Measurements from ENCODE around the gene NDFIP2. TPM values are rescaled to one million over a fixed set of nuclear protein-coding genes. Genes with fewer than 3 reads are reported as not detected.

NDFIP2 gene
- total RNA-seq, 1 experiment from 2014 or later, result 48.4 TPM

- Histone ChIP-seq H4K20me1 (ENCODE audit: insufficient read depth) (peaks cover 4% of the 10 kb centered on the region; the same call in 1 of the 2 replicates), H3K4me2 (peak overlapping the region; percentile 81), H3K4me3 (peak overlapping the region; percentile 91), H3K4me1 (replicated peaks; ENCODE audit: insufficient read depth) (peaks cover 50% of the 10 kb centered on the region), H3K9me3 (ENCODE audit: insufficient read depth, low read depth) (no peaks in the 10 kb centered on the region), H3K9me2 (ENCODE audit: insufficient read depth) (no peaks in the 10 kb centered on the region), H3K27me3 (ENCODE audit: insufficient read depth, low read depth) (no peaks in the 10 kb centered on the region), H2AFZ (peak overlapping the region; percentile 84), H3K36me3 (ENCODE audit: low read depth) (peaks cover 3% of the 10 kb centered on the region; the same call in 1 of the 2 replicates), H3F3A (ENCODE audit: insufficient read depth, low read depth) (peaks cover 38% of the 10 kb centered on the region), H3K27ac (peak overlapping the region; percentile 81), H3K79me2 (ENCODE audit: low read depth) (peaks cover 47% of the 10 kb centered on the region)
- intact Hi-C loops (cut with micrococcal nuclease; ENCODE audit: unreplicated experiment), result loop anchor here (5.0 kb wide), 2 partner anchors 59 to 74 kb away; partner anchors contain the start of gene RBM26
- BruUV-seq (replicated peaks), result no TSS peak
- no peak for TF ChIP-seq CTCF (conservative IDR thresholded peaks at IDR 0.05)
- no peak for TF ChIP-seq EZH2 (IDR thresholded peaks at IDR 0.05; ENCODE audit: low read depth)
- POLR2A ChIA-PET (ENCODE audit: unreplicated experiment), result interaction anchor here (0.6 to 1.4 kb wide), 3 partner anchors 58 to 1960 kb away, joined by 3 to 8 read pairs (median 4); no protein-coding TSS in a partner anchor
- CTCF ChIA-PET, result interaction anchor here (0.5 to 1.0 kb wide), 2 partner anchors 11 to 22 kb away, joined by 3 read pairs; no protein-coding TSS in a partner anchor
- DNase-seq, result peak; percentile 27 to 38
Observed at GRCh38 chr13:79481685-79482052, 714 bp downstream of the NDFIP2 start.

GRCh38 chr13:79482281-79482970, 1.5 kb downstream of the NDFIP2 start:
- Histone ChIP-seq H2AFZ (0 out of 2 replicates have a peak overlapping the region, but pooled peaks have one; percentile 84), H3K4me1 (replicated peaks; ENCODE audit: insufficient read depth) (peaks cover 55% of the 10 kb centered on the region), H3K27ac (peak overlapping the region; percentile 81), H3K27me3 (ENCODE audit: insufficient read depth, low read depth) (no peaks in the 10 kb centered on the region), H3K79me2 (ENCODE audit: low read depth) (peaks cover 55% of the 10 kb centered on the region), H4K20me1 (ENCODE audit: insufficient read depth) (peaks cover 4% of the 10 kb centered on the region; the same call in 1 of the 2 replicates), H3F3A (ENCODE audit: insufficient read depth, low read depth) (peaks cover 38% of the 10 kb centered on the region), H3K4me2 (peak overlapping the region; percentile 81), H3K9me3 (ENCODE audit: insufficient read depth, low read depth) (no peaks in the 10 kb centered on the region), H3K36me3 (ENCODE audit: low read depth) (peaks cover 5% of the 10 kb centered on the region; the same call in 1 of the 2 replicates), H3K4me3 (peak overlapping the region; percentile 91), H3K9me2 (ENCODE audit: insufficient read depth) (no peaks in the 10 kb centered on the region)
- ChIA-PET CTCF (interaction anchor here (0.6 kb wide), 1 partner anchor 66 kb away, joined by 3 read pairs; no protein-coding TSS in a partner anchor), POLR2A (ENCODE audit: unreplicated experiment) (interaction anchor here (0.6 kb wide), 1 partner anchor 677 kb away, joined by 4 read pairs; no protein-coding TSS in a partner anchor)
- no peak for TF ChIP-seq EZH2 (IDR thresholded peaks at IDR 0.05; ENCODE audit: low read depth)
- TF ChIP-seq CTCF (conservative IDR thresholded peaks at IDR 0.05), result no peak
- BruUV-seq (replicated peaks), result no TSS peak
- no peak for DNase-seq
- intact Hi-C loops (cut with micrococcal nuclease; ENCODE audit: unreplicated experiment), result loop anchor here (5.0 kb wide), 2 partner anchors 60 to 75 kb away; partner anchors contain the start of gene RBM26

DNA sequence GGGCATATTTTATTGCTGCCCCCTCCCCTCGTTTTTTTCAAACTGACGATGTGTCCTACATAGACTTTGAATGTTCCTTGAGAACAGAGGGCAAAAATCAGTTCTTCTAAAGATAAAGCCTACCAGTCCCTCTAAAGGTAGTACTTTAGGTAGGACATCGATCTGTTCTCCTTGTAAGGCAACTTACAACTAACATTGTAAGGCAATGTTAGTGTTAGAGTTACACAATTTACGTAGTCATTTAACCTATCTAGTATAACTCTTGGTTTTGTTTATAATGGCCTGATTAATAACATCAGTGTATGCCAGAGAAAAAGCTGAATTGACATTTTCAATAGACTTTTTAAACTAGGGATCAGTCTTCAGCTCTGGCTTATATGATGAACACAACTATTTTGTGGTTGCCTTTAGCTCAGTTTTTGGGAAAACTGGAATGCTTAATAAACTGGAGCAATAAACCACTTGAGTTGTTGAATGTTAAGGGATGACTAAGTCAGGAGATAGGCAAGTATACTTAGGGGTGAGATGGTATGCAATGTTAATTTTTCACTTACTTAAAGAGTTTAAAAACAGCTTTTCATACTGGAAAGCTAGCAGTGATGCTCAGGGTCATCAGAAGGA, 2.2 kb downstream of the NDFIP2 start:
- Histone ChIP-seq H3K9me3 (ENCODE audit: insufficient read depth, low read depth) (no peaks in the 10 kb centered on the region), H3K79me2 (ENCODE audit: low read depth) (peaks cover 63% of the 10 kb centered on the region), H3K4me1 (replicated peaks; ENCODE audit: insufficient read depth) (peaks cover 55% of the 10 kb centered on the region), H3K27me3 (ENCODE audit: insufficient read depth, low read depth) (no peaks in the 10 kb centered on the region), H3K9me2 (ENCODE audit: insufficient read depth) (no peaks in the 10 kb centered on the region), H3K36me3 (ENCODE audit: low read depth) (peaks cover 5% of the 10 kb centered on the region; the same call in 1 of the 2 replicates), H3K27ac (no peak overlapping the region), H2AFZ (no peak overlapping the region), H3K4me2 (peak overlapping the region; percentile 81), H3F3A (ENCODE audit: insufficient read depth, low read depth) (peaks cover 38% of the 10 kb centered on the region), H4K20me1 (ENCODE audit: insufficient read depth) (peaks cover 4% of the 10 kb centered on the region; the same call in 1 of the 2 replicates), H3K4me3 (peak overlapping the region; percentile 91; the same call in 1 of the 2 replicates)
- TF ChIP-seq EZH2 (IDR thresholded peaks at IDR 0.05; ENCODE audit: low read depth) (no peak), CTCF (conservative IDR thresholded peaks at IDR 0.05) (no peak)
- ChIA-PET POLR2A (ENCODE audit: unreplicated experiment) (interaction anchor here (0.6 kb wide), 1 partner anchor 677 kb away, joined by 4 read pairs; no protein-coding TSS in a partner anchor), CTCF (interaction anchor here (0.6 kb wide), 1 partner anchor 46 kb away, joined by 3 read pairs; no protein-coding TSS in a partner anchor)
- intact Hi-C loops (cut with micrococcal nuclease; ENCODE audit: unreplicated experiment), result loop anchor here (5.0 kb wide), 2 partner anchors 61 to 76 kb away; partner anchors contain the start of gene RBM26
- no peak for DNase-seq
- BruUV-seq (replicated peaks), result no TSS peak
